Inflammatory macrophage treated with lipopolysaccharide for 1 hour (primary cell): Measurements from ENCODE around the gene TACC2.
"Not testable (repeated sequence)": the region's sequence is repeated elsewhere in the genome, so short reads cannot be mapped to it uniquely, and the experiment has no call there.

Source experiments
- DNase-seq, 2 donors: peaks; one replicate each; pipeline ENCODE4 v3.0.0-alpha.2; 2020 to 2022

Gene TACC2

DNA sequence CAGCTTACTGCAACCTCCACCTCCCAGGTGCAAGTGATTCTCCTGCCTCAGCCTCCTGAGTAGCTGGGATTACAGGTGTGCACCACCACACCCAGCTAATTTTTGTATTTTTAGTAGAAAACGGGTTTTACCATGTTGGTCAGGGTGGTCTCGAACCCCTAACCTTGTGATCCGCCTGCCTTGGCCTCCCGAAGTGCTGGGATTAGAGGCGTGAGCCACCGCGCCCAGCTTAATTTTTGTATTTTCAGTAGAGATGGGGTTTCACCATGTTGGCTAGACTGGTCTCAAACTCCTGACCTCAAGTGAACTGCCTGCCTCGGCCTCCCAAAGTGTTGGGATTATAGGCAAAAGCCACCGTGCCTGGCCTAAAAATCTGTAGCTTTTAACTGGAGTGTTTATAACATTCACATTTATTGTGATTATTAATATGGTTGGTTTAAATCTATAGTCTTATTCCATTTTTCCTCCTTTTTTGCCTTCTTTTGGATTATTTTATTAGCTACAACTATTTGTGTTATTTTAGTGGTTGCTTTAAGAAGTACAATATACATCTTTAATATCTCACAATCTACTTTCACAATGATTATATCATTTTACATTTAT lies 77.5 kb downstream of the TACC2 start:
- DNase-seq = not testable (repeated sequence)

DNA sequence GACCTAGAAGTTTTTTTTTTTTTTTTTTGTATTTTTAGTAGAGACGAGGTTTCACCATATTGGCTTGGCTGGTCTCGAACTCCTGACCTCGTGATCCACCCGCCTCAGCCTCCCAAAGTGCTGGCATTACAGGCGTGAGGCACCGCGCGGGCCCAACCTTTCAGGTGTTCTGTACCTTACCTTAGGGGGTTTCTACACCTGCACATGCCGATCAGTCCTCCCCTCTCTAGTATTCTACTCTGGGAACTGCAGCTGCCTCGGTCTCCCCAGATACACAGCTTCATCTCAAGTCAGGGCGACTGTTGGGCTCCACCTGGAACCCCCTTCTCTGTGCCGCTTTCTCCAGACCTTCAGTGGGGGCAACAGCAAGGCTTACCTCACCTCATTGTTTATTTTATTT lies 79.9 kb downstream of the TACC2 start:
- DNase-seq = no peak

DNA sequence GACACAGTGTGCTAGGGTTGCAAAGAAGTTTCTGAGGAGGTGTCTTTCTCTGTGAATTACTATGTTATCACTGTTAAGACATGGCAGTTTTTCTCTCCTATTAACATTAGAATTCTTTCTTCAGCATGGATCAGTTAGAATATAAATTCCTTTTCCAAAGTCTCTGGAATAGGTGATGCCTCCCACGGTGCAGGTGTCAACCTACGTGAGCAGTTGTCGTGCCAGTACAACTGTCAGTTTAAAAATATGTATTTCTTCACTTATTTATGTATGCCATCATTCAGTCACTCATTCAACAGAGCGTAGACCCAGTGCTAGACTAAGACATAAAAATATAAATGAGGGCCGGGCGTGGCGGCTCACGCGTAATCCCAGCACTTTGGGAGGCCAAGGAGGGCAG lies 83.5 kb downstream of the TACC2 start:
- DNase-seq = no peak

DNA sequence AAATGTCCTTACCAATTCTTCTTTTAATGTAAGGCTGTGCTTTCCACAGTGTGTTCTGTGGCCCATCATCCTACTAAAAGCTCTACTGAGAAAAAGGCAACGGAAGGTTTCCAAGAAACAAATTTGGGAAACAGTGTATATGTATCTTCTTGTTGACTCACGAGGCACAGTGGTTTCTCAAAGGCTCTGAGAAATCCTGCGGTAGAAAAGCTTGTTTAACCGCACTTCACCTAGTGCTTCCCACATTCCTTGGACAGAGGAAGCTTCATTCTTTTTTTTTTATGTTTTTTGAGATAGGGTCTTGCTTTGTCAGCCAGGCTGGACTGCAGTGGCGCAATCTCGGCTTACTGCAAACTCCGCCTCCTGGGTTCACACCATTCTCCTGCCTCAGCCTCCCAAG lies 84.5 kb downstream of the TACC2 start:
- no peak for DNase-seq

DNA sequence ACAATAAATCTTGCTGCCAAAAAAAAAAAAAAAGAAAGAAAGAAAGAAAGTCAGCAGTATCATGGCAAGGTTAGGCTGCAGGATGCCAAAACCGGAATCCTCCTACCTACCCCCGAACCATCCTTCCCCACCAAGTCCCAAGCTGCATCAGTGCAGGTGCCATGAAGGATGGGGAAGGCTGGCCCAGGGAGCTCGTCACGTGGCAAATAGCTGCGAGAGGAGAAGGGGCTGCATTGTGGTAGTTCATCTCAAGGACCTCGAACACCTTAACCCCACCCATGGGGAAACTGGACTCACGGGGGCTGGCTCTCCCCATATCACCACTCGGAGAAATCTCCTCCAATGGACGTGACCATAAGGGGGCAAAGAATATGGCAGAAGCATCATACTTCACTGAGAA lies 86.2 kb downstream of the TACC2 start:
- DNase-seq = no peak

DNA sequence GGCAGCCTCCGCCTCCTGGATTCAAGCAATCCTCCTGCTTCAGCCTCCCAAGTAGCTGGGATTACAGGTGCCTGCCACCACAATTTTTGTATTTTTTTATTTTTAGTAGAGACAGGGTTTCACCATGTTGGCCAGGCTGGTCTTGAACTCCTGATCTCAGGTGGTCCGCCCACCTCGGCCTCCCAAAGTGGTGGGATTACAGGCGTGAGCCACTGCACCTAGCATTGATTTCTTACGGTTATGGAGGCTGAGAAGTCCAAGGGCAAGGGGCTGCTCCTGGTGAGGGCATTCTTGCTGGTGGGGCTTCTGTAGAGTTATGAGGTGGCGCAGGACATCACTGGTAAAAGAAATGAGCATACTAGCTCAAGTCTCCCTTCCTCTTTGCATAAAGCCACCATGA lies 86.9 kb downstream of the TACC2 start:
- not testable (repeated sequence) for DNase-seq

DNA sequence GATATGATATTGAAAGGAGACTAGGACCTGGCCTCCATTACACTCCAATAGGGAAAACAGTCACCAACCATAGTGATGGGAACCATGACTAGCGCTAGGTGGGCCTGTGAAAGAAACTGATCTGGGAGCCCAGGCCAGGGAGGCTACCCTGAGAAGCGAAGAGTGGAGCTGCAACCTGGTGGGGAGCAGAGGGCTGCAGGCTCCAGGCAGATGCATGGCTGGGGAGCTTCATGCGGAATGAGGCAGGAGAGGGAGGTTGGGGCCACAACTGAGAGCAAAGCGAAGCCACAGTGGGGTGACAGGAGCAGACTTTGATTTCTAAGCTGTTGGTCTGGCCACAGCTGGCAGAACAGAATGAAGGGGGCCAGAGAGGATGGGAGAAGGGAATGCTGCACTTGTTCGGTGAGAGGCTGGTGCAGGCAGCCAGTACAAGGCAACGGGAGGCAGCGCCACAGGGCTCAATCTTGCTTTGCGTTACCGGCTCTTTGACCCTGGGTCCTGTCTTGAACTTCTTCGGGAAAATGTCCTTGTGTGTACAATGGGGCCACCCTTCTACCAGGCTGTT lies 88.4 kb downstream of the TACC2 start:
- DNase-seq = no peak

DNA sequence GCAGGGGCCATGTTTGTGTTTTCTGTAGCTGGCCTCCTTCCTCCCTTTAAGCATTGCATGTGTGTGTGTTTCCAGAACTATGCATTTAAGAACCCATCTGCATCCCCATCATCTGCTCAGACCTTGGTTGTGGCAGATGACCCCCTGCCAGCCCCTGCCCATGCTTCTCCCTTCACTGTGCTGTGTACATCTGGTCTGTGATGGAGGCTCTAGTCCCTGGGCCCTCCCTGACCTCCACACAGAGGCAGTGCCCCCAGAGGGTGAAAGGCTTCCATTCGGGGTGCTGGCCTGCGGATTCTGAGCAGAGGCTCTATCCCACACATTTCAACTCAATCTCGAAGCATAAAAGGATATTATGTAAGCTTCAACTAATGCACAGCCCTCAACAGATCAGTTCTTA lies 89.4 kb downstream of the TACC2 start:
- DNase-seq = no peak

DNA sequence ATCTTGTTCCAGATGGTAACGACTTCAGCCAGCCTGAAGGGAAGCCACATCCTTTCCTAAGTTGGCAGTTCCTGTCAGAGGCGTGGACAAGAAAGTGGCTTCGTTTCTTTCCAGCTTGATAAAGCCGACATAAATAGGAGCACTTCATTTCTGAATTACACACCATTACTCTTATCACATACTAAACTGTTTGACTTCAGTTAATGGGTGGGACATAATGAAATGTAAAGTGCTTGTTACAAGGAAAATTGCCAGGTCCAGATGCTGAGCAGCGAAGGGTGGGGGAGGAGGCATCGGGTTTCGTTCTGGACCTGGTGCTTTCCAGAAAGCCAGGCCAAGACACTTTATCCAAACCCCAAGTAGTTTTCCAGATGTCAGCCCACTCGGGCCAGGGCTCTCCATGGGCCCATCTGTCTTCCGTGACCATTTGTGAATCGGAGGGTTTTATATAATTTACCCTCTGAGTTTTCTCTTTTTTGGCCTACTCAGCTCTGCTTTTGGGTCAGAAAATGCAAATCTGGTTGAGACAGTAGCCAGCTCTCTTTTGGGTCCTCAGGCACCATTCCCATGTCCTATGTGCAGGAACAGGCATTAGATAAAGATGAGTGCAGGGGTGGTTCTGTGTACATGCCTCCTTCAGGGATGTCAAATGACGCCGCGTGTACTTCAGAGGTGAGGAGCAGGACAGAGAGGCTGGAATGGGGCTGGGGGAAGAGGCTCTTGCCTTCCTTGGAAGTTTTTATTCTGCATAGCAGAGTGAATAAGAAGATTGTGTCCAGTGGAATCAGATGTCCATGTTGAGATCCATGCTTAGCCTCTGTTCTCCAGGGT lies 90.2 kb downstream of the TACC2 start:
- DNase-seq = no peak

DNA sequence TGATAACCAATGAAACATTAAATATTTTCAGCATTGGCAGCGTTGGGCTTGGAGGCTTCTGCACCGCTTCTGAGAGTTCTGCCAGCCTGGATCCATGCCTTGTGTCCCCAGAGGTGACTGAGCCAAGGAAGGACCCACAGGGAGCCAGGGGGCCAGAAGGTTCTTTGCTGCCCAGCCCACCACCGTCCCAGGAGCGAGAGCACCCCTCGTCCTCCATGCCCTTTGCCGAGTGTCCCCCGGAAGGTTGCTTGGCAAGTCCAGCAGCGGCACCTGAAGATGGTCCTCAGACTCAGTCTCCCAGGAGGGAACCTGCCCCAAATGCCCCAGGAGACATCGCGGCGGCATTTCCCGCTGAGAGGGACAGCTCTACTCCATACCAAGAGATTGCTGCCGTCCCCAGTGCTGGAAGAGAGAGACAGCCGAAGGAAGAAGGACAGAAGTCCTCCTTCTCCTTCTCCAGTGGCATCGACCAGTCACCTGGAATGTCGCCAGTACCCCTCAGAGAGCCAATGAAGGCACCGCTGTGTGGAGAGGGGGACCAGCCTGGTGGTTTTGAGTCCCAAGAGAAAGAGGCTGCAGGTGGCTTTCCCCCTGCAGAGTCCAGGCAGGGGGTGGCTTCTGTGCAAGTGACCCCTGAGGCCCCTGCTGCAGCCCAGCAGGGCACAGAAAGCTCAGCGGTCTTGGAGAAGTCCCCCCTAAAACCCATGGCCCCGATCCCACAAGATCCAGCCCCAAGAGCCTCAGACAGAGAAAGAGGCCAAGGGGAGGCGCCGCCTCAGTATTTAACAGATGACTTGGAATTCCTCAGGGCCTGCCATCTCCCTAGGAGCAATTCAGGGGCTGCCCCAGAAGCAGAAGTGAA lies 93.9 kb downstream of the TACC2 start:
- no peak for DNase-seq

DNA sequence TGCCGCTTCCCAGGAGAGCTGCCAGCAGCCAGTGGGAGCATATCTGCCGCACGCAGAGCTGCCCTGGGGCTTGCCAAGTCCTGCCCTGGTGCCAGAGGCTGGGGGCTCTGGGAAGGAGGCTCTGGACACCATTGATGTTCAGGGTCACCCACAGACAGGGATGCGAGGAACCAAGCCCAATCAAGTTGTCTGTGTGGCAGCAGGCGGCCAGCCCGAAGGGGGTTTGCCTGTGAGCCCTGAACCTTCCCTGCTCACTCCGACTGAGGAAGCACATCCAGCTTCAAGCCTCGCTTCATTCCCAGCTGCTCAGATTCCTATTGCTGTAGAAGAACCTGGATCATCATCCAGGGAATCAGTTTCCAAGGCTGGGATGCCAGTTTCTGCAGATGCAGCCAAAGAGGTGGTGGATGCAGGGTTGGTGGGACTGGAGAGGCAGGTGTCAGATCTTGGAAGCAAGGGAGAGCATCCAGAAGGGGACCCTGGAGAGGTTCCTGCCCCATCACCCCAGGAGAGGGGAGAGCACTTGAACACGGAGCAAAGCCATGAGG lies 94.6 kb downstream of the TACC2 start:
- no peak for DNase-seq

DNA sequence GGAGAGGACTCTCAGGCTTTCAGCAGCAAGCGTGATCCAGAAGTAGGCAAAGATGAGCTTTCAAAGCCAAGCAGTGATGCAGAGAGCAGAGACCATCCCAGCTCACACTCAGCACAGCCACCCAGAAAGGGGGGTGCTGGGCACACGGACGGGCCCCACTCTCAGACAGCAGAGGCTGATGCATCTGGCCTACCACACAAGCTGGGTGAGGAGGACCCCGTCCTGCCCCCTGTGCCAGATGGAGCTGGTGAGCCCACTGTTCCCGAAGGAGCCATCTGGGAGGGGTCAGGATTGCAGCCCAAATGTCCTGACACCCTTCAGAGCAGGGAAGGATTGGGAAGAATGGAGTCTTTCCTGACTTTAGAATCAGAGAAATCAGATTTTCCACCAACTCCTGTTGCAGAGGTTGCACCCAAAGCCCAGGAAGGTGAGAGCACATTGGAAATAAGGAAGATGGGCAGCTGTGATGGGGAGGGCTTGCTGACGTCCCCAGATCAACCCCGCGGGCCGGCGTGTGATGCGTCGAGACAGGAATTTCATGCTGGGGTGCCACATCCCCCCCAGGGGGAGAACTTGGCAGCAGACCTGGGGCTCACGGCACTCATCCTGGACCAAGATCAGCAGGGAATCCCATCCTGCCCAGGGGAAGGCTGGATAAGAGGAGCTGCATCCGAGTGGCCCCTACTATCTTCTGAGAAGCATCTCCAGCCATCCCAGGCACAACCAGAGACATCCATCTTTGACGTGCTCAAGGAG lies 95.5 kb downstream of the TACC2 start:
- DNase-seq = no peak

DNA sequence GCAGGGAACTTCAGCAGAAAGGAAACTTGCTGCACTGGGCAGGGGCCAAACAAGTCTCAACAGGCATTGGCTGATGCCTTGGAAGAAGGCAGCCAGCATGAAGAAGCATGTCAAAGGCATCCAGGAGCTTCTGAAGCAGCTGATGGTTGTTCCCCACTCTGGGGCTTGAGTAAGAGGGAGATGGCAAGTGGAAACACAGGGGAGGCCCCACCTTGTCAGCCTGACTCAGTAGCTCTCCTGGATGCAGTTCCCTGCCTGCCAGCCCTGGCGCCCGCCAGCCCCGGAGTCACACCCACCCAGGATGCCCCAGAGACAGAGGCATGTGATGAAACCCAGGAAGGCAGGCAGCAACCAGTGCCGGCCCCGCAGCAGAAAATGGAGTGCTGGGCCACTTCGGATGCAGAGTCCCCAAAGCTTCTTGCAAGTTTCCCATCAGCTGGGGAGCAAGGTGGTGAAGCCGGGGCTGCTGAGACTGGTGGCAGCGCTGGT lies 96.5 kb downstream of the TACC2 start:
- no peak for DNase-seq

DNA sequence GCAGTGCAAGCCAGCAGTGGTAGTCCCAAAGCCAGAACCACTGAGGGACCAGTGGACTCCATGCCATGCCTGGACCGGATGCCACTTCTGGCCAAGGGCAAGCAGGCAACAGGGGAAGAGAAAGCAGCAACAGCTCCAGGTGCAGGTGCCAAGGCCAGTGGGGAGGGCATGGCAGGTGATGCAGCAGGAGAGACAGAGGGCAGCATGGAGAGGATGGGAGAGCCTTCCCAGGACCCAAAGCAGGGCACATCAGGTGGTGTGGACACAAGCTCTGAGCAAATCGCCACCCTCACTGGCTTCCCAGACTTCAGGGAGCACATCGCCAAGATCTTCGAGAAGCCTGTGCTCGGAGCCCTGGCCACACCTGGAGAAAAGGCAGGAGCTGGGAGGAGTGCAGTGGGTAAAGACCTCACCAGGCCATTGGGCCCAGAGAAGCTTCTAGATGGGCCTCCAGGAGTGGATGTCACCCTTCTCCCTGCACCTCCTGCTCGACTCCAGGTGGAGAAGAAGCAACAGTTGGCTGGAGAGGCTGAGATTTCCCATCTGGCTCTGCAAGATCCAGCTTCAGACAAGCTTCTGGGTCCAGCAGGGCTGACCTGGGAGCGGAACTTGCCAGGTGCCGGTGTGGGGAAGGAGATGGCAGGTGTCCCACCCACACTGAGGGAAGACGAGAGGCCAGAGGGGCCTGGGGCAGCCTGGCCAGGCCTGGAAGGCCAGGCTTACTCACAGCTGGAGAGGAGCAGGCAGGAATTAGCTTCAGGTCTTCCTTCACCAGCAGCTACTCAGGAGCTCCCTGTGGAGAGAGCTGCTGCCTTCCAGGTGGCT lies 97.7 kb downstream of the TACC2 start:
- DNase-seq = no peak

DNA sequence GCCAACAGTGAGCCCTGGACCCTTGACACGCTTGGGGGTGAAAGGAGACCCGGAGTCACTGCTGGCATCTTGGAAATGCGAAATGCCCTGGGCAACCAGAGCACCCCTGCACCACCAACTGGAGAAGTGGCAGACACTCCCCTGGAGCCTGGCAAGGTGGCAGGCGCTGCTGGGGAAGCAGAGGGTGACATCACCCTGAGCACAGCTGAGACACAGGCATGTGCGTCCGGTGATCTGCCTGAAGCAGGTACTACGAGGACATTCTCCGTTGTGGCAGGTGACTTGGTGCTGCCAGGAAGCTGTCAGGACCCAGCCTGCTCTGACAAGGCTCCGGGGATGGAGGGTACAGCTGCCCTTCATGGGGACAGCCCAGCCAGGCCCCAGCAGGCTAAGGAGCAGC lies 98.5 kb downstream of the TACC2 start:
- no peak for DNase-seq

DNA sequence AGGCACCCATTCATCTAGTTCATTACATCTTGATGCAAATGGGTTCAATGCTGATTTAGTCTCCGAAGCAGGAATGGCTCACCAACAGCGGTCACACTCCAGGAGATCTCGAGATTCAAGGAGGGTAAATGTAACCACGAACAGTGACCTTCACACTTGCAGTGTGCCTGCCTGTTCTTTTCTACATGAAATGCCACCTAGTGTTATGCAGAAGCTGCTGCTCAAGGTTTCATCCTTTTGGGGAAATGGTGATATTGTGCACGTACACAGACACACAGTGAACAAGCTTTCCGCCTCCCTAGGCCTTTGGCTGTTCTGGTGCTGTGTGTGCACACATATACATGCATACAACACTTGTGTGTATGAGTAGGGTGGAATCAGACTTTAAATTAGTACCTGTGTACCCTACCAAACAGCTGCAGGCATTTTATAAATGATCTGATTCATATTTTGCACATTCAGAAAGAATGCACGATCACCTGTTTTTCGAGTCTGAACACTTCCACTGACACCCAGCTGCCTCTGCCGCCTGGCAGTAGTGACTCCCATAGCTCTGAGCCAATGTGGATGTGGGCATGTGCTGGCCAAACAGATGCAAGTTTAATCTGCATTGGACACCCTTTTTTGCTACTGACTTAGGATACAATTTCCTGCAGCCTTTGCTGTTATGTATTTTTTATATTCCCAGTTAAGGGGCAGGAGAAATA lies 100.5 kb downstream of the TACC2 start:
- DNase-seq = no peak

DNA sequence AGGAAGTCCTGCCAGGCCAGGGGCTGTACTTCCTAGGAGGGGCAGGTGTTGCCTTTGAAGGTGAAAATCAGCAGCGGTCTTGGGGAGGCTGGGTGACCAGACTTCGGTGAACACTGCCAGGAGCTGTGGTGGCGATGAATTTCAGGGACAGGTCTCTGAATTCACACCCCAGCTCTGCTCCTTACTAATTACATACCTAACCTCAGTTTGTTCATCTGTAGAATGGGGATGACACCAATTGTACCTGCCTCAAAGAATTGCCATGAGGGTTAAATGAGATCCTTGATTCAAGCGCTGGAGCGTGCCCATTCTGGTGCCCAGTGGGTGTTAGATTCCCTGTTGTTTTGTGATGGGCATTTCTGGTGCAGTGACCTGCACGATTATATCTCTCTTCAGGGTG lies 102.8 kb downstream of the TACC2 start:
- no peak for DNase-seq

DNA sequence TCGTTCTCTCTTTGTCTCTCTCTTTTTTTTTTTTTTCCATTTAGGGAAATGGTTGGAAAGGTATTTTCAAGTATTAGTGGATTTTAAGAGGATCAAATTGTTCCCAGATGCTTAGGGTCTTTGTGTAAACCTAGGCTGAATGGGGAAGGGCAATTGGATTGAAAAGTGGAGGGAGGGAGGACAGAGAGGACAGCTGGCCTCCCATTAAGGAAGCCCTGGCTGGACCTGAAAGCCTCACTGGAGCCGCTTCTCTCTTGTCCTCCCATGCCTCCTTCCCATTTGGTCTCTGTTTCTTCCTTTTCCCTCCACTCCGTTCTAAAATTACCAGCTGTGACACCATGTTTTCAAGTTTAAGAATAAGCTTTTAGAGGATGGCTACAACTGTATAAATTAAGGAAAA lies 104.1 kb downstream of the TACC2 start:
- no peak for DNase-seq

DNA sequence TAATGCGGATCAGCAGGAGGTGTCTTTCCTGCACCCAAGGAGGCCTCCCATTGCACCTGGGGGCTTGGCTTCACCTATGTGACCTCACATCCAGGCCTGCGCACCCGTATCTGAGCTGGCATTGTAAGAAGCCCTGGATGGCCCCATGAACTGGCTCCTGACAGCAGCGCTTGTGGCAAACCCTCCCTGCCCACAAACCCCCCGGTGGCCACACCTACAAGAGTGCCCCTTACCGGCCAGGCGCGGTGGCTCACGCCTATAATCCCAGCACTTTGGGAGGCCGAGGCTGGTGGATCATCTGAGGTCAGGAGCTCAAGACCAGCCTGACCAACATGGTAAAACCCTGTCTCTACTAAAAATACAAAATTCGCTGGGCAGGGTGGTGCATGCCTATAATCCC lies 107.2 kb downstream of the TACC2 start:
- not testable (repeated sequence) for DNase-seq

DNA sequence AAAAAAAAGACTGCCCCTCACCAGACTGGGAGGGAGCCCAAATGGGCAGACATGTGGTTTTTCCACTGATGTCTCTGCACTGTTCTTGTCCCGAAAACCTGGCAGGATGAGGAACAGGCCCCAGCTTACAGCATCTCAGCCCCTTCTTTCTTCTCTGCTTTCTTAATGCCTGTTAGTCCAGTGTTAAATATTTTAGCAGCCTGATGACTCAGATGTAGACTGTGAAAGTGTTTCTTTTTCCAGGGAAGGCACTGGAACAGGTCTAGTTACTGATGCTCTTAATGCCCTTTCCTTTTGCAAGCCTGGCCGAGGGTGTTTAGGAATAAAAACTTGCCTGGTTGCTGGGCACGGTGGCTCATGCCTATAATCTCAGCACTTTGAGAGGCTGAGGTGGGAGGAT lies 107.7 kb downstream of the TACC2 start:
- no peak for DNase-seq

DNA sequence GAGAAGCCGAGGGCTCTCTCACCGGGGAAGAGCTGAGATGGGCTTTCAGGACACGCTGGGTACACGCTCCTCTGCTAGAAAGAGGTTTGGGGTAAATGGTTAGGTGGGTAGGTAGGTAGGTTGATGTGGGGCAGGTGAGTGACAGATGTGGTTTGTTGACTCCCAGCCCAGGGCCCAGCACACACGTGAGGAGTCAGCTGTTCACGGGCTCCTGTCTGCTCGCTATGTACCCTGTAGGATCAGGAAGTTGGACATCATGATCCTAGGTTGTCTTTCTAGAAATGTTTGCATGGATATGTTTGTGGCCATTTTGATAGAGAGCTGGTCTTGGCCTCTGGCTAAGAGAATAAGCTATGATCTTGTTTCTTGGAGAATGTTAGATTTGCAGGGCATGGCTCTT lies 109.0 kb downstream of the TACC2 start:
- no peak for DNase-seq
